ENCODE measurements around the gene SCD5. TPM values are rescaled to one million over a fixed set of nuclear protein-coding genes. Genes with fewer than 3 reads are reported as not detected.

Gene SCD5
- total RNA-seq, 1 donor, result 18.0 TPM

DNA sequence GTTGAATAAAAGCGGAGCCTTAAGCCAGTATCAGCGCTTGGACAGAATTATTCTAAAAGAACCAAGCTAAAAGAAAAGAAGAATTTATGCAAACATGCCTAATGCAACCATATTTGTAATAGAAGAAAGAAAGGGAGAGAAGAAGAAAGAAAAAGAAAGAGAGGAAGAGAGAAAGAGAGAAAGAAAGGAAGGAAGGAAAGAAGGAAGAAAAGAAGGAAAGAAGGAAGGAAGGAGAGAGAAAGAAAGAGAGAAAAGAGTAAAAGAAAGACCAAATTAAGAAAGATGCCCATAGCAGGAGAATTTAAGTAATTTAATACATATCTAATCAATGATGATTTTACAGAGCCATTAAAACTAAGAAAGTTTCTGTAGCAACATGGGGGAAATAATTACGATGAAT, 206.0 kb downstream of the SCD5 start:
- TF ChIP-seq, protein P1, sequence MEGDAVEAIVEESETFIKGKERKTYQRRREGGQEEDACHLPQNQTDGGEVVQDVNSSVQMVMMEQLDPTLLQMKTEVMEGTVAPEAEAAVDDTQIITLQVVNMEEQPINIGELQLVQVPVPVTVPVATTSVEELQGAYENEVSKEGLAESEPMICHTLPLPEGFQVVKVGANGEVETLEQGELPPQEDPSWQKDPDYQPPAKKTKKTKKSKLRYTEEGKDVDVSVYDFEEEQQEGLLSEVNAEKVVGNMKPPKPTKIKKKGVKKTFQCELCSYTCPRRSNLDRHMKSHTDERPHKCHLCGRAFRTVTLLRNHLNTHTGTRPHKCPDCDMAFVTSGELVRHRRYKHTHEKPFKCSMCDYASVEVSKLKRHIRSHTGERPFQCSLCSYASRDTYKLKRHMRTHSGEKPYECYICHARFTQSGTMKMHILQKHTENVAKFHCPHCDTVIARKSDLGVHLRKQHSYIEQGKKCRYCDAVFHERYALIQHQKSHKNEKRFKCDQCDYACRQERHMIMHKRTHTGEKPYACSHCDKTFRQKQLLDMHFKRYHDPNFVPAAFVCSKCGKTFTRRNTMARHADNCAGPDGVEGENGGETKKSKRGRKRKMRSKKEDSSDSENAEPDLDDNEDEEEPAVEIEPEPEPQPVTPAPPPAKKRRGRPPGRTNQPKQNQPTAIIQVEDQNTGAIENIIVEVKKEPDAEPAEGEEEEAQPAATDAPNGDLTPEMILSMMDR (IDR thresholded peaks at IDR 0.05; ENCODE audit: insufficient read depth, low read length), result no peak
- DNase-seq (ENCODE audit: low read depth), result no peak
- H3K4me3 ChIP-seq (ENCODE audit: low read depth, low read length), result no peak overlapping the region

- TF ChIP-seq, protein P1 (IDR thresholded peaks at IDR 0.05; ENCODE audit: insufficient read depth, low read length), result no peak
- no peak overlapping the region for H3K4me3 ChIP-seq (ENCODE audit: low read depth, low read length)
- DNase-seq (ENCODE audit: low read depth), result no peak
Measured at GRCh38 chr4:82591592-82591991, 207.0 kb downstream of the SCD5 start.

DNA sequence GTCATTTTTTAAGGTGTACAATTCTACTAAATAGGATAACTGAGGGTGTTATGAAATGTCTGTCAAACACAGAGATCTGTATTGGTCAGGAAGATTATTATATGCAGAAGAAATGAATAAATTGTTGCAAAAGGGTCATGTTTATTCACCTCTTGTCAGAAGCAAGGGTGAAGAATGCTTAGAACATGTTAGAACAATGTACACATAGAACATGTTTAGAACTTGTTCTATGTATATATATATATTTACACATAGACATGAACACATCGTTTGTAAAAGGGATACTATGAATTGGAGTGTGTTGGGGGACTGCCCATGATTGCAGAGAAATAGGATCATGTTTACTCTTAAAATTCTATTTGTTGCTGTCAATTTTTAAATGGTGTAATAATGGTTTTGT, 208.8 kb downstream of the SCD5 start:
- TF ChIP-seq, protein P1 (IDR thresholded peaks at IDR 0.05; ENCODE audit: insufficient read depth, low read length), result no peak
- no peak overlapping the region for H3K4me3 ChIP-seq (ENCODE audit: low read depth, low read length)
- no peak for DNase-seq (ENCODE audit: low read depth)

- TF ChIP-seq, protein P1 (IDR thresholded peaks at IDR 0.05; ENCODE audit: insufficient read depth, low read length), result no peak
- DNase-seq (ENCODE audit: low read depth), result no peak
- H3K4me3 ChIP-seq (ENCODE audit: low read depth, low read length), result no peak overlapping the region
Measured at GRCh38 chr4:82588771-82589270, 209.8 kb downstream of the SCD5 start.

- TF ChIP-seq, protein P1 (IDR thresholded peaks at IDR 0.05; ENCODE audit: insufficient read depth, low read length), result no peak
- H3K4me3 ChIP-seq (ENCODE audit: low read depth, low read length), result no peak overlapping the region
- DNase-seq (ENCODE audit: low read depth), result no peak
Measured at GRCh38 chr4:82587826-82588540, 210.6 kb downstream of the SCD5 start.

GRCh38 chr4:82585690-82586435, 212.7 kb downstream of the SCD5 start:
- no peak for DNase-seq (ENCODE audit: low read depth)

More at GRCh38 chr4:82585690-82586435, 212.7 kb downstream of the SCD5 start:
- TF ChIP-seq, protein P1 (IDR thresholded peaks at IDR 0.05; ENCODE audit: insufficient read depth, low read length), result no peak
- H3K4me3 ChIP-seq (ENCODE audit: low read depth, low read length), result no peak overlapping the region
